GM13976 (cell line): ENCODE measurements around the gene RIC8A.

Experiments used
- DNase-seq: peaks from one replicate; pipeline ENCODE4 v3.0.0; 2012; ENCODE audit warnings: low spot score
- in situ Hi-C: fragments of 300-500 bp; cut with MboI; formaldehyde crosslinking; loops from one replicate; pipeline ENCODE4 v1.12.0; 2022; ENCODE audit warnings: low sequenced_read_pairs, mixed read lengths, inconsistent platforms; ENCODE audit not compliant: unreplicated experiment
- TF ChIP-seq, protein P1 (sequence below): IDR thresholded peaks from 2 replicates; pipeline ENCODE4 v1.5.1; 2012; ENCODE audit warnings: borderline replicate concordance, mild to moderate bottlenecking; ENCODE audit not compliant: insufficient read depth; ENCODE audit errors: extremely low read depth, missing control alignments, control extremely low read depth

The RIC8A gene

DNA sequence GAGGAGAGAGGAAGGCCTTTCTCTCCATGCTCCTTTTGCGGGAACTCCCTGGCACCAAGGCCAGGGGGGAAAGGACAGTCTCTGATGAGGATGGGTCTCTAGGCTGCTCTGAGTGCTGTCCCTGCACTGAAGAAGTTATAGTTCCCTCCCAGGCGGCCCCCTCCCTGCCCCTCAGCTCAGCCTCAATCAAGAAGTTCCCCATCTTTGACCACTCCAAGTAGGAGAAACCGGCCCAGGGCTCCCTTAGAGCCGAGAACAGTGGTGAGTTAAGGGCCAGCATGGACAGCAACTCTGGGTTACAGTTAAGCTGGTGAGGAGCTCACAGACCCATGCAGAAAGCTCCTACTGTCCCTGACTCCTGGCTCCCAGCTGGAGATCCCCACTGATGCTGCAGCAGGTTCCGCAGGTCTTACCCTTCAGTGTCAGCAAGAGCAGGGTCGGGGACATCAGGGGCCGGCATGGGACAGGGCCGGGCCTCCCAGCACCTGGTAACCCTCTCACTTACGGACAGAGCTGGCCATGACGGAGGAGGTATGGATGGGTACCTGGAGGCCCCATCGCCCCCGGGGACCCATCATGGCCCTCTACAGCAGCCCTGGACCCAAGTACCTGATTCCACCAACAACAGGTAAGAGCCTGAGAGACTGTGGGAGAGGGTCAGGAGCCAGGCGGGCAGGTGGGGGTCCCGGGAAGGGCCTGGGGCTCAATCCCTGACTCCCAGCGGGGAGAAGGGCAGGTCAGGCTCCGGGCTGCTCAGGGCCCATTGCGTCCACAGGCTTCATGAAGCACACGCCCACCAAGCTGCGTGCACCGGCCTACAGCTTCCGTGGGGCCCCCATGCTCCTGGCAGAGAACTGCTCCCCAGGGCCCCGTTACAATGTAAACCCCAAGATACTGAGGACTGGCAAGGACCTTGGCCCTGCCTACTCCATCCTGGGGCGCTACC lies 10.4 kb upstream of the RIC8A start:
- no peak for DNase-seq
- TF ChIP-seq, protein P1, sequence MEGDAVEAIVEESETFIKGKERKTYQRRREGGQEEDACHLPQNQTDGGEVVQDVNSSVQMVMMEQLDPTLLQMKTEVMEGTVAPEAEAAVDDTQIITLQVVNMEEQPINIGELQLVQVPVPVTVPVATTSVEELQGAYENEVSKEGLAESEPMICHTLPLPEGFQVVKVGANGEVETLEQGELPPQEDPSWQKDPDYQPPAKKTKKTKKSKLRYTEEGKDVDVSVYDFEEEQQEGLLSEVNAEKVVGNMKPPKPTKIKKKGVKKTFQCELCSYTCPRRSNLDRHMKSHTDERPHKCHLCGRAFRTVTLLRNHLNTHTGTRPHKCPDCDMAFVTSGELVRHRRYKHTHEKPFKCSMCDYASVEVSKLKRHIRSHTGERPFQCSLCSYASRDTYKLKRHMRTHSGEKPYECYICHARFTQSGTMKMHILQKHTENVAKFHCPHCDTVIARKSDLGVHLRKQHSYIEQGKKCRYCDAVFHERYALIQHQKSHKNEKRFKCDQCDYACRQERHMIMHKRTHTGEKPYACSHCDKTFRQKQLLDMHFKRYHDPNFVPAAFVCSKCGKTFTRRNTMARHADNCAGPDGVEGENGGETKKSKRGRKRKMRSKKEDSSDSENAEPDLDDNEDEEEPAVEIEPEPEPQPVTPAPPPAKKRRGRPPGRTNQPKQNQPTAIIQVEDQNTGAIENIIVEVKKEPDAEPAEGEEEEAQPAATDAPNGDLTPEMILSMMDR = no peak
- in situ Hi-C loops = no loop called here

DNA sequence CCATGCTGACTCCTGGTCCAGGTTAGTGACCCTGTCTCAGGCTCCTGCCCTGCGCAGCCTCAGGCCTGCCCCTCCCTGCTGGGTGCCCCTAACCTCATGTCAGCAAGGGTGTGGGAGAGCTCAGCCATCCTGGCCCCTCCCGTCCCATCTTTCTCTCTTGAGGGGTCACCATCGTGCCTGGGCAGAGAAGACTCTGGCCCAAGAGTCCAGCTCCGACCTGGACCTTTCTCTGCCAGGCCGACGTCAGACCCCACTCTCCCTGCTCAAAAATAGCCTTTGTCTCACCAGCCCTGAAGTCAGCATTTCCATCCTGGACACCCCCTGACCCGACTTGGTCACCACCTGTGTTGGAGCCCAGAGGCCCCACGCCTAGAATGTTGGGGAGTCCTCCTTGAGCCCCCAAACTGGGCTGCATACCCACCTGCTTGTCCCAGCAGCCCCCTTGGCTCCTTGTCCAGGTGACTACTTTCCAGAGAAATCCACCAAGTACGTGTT lies 9.7 kb upstream of the RIC8A start:
- no peak for DNase-seq
- in situ Hi-C loops = no loop called here
- TF ChIP-seq, protein P1 = no peak

DNA sequence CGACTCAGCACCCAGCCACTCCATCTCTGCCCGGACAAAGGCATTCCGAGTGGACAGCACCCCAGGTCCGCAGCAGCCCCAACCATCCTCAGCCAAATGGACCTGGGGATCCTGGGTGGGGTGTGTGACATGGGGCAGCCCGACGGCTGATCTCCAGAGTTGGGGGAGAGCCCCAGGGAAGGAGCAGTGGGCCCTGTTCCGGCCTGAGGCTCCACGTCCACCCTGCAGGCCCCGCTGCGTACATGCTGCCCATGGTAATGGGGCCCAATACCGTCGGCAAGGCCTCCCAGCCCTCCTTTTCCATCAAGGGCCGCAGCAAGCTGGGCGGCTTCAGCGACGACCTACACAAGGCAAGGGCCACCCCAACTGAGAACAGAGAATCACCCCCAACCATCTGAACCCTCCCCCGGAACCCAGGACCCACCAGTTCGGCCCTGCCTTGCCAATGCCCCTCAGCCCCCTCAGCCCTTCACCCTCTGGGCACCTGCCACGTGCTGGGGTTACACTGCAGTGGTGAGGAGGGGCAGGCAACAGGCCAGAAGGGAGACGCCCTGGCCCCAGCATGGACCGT lies 9.2 kb upstream of the RIC8A start:
- DNase-seq = no peak
- TF ChIP-seq, protein P1 = no peak
- in situ Hi-C loops = no loop called here

DNA sequence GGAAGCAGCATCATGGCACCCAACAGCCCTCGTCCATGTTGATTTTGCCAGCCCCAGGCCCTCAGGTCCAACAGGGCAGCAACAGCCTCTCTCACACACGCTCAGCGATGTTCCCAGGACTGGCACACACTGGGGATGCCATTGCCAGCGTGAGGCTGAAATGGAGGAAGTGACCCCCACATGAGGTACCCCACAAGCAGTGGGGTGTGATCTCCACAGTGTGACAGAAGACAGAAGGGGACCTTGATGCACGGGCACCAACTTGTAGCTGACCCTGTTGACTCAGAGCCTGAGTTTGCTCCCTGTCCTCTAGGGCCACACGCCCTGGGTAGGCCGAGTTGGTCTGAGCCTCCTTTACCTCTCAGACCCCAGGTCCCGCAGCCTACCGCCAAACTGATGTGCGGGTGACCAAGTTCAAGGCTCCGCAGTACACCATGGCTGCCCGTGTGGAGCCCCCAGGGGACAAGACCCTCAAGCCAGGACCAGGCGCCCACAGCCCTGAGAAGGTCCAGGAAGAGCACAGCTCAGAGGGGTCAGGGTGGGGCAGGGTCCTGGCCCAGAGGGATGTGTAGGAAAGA lies 8.4 kb upstream of the RIC8A start:
- no peak for DNase-seq
- TF ChIP-seq, protein P1 = no peak
- in situ Hi-C loops = no loop called here

DNA sequence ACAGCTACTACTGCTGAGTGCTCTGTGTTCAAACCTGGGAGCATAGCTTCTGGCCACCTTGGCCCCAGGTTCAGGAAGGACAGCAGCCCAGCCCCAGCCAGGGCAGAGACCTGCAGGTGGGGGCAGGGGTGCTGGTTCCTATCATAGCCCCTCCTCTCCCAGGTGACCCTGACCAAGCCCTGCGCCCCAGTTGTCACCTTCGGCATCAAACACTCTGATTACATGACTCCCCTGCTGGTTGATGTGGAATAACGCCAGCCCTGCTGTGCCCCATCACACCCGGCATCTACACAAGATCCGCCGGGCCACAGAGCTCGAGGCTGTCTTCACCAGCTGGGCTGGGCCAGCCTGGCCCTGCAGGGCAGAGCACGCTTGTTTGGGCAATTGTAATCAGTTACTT lies 7.7 kb upstream of the RIC8A start:
- TF ChIP-seq, protein P1 = no peak
- DNase-seq = no peak
- in situ Hi-C loops = no loop called here

DNA sequence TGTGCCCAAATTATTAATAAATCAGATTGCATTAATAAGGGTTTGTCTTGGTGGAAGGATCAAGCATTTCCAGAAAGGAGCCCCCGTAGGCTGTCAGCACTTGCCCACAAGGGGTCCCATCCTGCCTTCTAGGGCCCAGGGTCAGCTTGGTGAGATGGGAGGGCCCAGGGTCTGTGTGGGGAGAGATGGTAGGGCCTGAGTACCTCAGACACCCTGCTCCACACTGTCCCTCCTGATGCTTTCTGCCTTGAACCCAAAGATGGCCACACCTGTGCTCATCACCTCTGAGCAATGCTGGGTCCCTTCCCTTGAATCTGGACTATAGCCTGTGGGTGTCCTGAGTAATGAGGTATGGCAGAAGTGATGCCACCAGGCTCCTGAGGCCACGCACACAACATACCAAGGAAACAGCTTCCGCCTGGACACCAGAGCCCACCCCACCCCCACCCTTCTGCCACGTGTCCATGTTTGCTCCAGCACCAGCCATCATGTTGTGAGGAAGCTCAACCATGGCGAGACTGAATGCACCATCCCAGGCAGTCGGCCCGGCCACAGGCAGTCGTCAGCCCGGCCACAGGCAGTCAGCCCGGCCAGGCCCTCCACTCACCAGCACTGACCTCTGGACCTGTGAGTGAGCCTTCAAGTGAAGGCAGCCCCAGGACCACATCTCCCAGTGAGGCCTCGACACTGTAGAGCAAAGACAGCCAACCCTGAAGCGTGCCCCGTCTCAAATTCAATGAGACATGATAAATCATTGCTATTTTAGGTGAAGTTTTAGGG lies 7.1 kb upstream of the RIC8A start:
- in situ Hi-C loops = no loop called here
- TF ChIP-seq, protein P1 = no peak
- DNase-seq = no peak
